Measurements from ENCODE around the gene PKNOX2. TPM values are rescaled to one million over a fixed set of nuclear protein-coding genes. Genes with fewer than 3 reads are reported as not detected.

Gene PKNOX2
- total and polyA plus RNA-seq, 2 of the 8 experiments (the other 6 are each of a cell fraction or from before 2014, with no cell fraction given) = 2.0 TPM

- TF ChIP-seq CHD7 (IDR thresholded peaks at IDR 0.05; ENCODE audit: insufficient replicate concordance, low read length) = no peak
- TF ChIP-seq NRF1 (IDR thresholded peaks at IDR 0.05; ENCODE audit: low read depth, low read length) = no peak
- no peak for TF ChIP-seq CREB1 (IDR thresholded peaks at IDR 0.05)
- TF ChIP-seq TEAD4 (IDR thresholded peaks at IDR 0.05; ENCODE audit: low read depth, low read length) = no peak
- no peak for TF ChIP-seq CHD1 (IDR thresholded peaks at IDR 0.05; ENCODE audit: low read depth, low read length)
- no peak for TF ChIP-seq POLR2AphosphoS5 (IDR thresholded peaks at IDR 0.05; ENCODE audit: low read depth, low read length)
- TF ChIP-seq KDM1A (IDR thresholded peaks at IDR 0.05; ENCODE audit: borderline replicate concordance, low read length) = no peak
- no peak for TF ChIP-seq RNF2 (IDR thresholded peaks at IDR 0.05; ENCODE audit: borderline replicate concordance, low read depth, low read length, missing control alignments, poor library complexity, severe bottlenecking)
- no peak for TF ChIP-seq POU5F1 (IDR thresholded peaks at IDR 0.05; ENCODE audit: low read depth, low read length)
- TF ChIP-seq MAFK (IDR thresholded peaks at IDR 0.05; ENCODE audit: low read depth, low read length) = no peak
- TF ChIP-seq RFX5 (IDR thresholded peaks at IDR 0.05; ENCODE audit: borderline replicate concordance, low read depth, low read length) = no peak
- TF ChIP-seq EGR1 (IDR thresholded peaks at IDR 0.05; ENCODE audit: borderline replicate concordance, low read depth, low read length) = no peak
- TF ChIP-seq CBX5 (IDR thresholded peaks at IDR 0.05; ENCODE audit: low read depth, low read length) = no peak
Measured at GRCh38 chr11:125422681-125423080, 258.1 kb downstream of the PKNOX2 start (continued).

Data from H1 (cell line).